HT1080 (cell line): ENCODE results near the gene LYSMD3. TPM values are rescaled to one million over a fixed set of nuclear protein-coding genes. Genes with fewer than 3 reads are reported as not detected.
A peak's percentile ranks its signal among the peaks of the same experiment; 100 is the strongest.

Source experiments
- DNase-seq: peaks from one replicate; pipeline ENCODE4 v3.0.0-alpha.2; 2015; ENCODE audit warnings: low read depth
- total RNA-seq: library from RNA; depleted of rRNA; stranded (reverse); fragments of >200 nt; shearing (Covaris generic); gene quantifications from 2 replicates; pipeline ENCODE4 v1.2.3, GENCODE V29; 2014

Gene LYSMD3
- total RNA-seq, 1 experiment from 2014 or later, result 12.1 TPM

DNA sequence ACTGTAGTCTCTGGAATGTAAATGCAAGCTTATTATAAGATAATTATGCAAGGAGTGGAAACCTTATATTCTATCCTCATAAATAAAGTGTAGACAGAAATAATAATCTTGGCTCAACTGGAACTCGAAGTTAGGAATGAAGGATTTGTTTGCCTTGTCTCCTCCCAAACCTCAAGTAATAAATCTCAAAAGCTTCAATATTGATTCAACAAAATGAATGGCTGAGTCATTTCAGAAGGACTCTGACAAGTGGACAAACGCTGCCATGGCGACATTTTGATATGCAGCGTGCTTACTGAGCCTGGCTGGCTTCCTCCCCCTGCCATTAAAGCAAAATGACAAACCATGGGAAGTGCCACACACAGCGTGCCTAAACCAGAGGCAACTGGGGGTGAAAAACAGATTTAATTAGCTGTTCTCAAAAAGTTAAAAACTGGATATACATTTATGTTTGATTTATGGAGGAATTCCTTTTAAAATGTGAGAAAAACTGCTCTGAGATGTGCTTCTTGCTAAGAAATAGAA is 18.7 kb upstream of the LYSMD3 start:
- DNase-seq, result peak; percentile 54

DNA sequence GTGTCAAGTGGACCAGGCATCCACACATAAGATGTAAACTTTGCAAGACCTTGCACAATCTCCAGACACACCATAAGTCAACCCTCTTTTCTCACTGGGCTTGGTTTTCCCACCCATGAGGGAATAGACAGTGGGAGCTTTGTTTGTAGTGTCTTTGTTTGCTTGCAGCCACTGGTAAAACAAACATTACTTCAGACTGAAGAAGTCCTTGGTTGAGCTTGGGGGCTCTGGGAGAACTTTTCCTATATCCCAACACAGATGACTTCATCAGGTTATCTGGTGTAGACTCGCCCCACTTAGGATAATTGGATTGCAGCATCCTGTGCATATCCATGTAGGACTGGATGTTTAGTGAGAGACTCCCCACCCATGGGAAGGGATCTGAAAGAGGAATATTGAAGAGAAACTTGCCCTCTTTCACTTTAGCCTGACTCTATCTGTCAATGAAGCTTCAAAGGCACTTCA is 17.7 kb upstream of the LYSMD3 start:
- no peak for DNase-seq

DNA sequence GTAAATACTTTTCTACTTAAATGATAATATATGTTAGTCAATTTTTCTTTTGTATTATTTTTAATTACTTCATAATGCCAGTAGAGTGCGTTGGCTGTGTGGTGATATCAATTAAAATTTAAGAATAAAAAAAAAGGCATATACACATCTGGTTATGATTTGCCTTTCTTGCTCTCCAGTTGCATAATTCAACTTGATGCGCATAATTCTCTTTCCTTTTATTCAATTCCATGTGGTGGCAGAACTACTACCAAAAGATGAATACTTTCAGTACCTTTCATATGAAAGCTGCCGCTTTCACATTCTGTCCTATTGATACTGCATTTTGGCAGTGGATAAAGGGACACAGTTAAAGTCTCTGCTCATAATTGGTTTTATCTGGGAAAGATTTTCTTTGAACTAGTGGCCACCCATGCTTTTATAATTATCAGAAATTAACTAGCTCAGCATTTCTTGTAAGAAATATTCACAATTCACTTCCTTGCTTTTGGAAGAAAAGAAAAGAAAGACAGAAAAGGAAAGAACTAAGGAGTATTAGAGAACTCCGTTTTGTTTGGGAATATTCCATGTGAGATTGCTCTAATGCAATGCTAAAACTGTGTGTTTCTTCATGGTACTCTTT is 16.9 kb upstream of the LYSMD3 start:
- DNase-seq, result no peak

DNA sequence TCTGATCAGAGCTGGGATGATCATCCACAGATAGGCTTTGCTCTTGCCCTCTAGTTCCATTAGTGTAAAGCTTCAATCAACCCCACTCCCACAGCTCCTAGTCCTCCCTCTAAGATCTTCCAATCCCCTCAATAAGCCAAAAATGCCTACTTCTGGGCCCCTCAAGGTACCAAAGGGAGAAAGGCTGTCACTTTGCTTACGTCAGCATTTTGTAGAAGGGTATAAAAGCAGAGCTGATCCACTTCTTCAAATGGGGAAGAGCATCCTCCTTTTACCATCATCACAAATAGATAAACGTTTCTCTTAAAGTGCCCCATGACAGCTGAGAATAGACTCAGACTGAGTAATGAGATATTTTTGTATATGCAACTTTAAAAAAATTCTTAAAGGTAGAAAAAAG is 16.1 kb upstream of the LYSMD3 start:
- no peak for DNase-seq

DNA sequence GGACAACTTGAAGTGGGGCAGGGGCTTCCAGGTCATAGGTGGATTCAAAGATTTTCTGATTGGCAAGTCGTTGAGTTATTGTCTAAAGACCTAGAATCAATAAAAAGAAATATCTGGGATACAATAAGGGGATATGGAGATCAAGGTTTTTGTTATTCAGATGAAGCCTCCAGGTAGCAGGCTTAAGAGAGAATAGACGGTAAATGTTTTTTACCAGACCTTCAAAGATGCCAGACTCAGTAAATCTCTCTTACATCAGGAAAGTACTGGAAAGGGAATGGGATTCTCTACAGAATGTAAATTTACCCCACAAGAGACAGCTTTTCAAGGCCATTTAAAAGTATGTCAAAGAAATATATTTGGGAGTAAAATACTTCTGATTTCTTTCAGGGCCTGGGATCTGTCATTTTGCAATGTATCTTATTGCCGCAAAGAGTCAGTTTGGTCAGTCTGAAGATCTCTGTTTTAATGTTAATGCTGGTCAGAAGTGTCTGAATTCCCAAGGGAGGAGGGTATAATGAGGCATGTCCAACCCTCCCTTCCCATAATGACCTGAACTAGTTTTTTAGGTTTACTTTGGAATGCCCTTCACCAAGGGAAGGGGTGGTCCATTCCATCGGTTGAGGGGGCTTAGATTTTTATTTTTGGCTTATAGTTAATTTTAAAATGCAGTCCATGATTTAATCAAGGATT is 13.6 kb upstream of the LYSMD3 start:
- DNase-seq, result no peak

DNA sequence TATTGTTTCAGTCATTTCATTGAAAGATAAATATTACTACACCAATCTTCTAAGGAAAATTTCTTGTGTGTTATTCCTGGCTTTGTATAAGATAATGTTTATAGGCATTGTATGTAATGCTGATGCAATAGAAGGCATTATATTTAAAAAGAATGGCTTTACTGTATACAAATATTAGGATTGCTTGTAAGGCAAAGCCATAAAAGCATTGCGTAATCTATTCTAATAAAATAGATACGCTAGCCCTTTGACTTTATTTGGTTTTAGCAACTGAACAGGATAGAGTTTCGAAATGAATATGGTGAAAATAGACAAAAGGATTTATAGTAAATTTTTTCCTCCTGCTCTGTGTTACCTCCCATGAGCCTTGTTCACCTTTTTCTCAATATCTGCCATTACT is 5.5 kb upstream of the LYSMD3 start:
- DNase-seq, result no peak

DNA sequence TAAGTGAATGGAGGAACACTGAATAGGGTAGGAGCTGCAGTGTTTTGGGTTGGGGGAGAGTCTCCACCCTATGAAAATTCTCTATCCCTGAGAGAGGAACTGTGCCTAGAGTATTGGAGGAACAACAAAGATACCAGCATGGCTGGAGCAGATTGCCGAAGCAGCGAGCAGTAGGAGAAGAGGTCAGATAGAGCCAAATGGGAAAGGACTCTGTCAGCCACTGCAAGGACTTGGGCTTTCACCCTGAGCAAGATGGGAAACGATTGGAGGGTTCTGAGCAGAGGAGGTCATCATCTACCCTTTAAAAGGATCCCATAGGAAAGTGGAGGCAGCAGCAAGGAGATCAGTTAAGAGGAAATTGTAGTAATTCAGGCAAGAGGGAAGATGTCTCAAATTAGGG is 4.4 kb upstream of the LYSMD3 start:
- DNase-seq, result no peak

DNA sequence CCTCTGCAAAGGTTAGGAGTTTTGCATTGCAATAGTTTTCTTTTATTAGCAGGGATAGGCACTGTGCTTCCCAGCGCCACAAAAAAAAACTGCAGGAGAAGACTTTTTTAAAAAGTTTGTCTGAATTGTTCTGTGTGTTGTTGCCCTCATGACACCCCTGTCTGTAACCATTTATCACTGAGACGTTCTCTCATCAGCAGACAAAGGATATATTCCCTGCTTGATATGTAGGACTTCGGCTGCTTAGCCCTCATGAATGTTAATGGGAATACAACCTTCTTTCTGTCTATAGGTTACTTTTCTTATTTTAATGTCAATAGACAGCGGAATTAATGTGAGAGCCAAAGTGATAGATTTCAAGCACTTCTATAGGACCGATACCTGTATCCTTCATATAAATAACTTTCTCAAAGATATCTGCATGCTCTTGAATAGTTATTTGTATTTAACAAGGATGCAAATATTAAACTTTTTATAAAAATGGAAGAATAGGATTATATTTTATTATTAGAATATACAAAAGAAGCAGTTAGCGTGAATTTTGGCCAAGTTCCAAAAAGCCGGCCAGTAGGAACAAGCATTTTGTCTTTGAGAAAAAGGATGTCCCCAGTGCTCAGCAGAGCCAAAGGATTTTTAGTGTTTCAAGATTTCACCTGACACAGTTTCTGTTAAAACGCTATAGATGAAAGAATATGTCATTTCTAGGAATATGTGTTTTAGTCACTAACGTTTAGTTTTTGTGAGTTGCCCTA is 1.5 kb upstream of the LYSMD3 start:
- no peak for DNase-seq

DNA sequence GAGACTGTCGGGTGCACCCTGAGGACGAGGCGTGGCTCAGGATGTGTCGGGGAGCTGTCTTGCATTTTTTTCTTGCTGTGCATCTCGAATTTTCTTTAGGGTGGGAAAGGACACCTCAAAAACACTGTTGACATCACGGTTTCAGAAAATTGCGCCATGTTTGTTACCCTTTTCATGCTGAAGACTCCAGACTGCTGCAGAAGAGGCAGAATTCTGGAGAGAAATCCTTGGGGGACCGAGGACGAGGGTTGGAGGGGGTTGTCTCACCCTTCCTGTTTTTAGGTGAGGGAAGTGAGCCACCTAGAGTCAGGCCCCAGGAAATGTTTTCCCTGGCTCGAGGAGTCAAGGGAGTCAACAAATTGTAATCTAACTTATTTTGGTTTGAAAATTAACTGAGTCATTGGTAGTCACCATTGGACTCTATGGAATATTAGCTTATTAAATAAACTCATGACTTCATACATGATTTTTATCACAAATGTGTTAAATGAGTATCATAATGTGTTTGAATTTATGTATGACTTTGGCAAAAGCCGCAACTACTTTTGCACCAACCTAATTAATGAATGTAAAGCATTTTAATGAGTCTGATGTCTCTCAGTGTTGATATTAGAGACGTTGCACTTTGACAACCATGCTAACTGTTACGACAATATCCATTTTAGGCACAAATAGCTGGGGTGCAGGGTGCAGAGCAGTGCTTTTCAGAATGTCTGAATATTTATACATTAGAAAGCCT is 724 bp upstream of the LYSMD3 start:
- peak; percentile 70 for DNase-seq

DNA sequence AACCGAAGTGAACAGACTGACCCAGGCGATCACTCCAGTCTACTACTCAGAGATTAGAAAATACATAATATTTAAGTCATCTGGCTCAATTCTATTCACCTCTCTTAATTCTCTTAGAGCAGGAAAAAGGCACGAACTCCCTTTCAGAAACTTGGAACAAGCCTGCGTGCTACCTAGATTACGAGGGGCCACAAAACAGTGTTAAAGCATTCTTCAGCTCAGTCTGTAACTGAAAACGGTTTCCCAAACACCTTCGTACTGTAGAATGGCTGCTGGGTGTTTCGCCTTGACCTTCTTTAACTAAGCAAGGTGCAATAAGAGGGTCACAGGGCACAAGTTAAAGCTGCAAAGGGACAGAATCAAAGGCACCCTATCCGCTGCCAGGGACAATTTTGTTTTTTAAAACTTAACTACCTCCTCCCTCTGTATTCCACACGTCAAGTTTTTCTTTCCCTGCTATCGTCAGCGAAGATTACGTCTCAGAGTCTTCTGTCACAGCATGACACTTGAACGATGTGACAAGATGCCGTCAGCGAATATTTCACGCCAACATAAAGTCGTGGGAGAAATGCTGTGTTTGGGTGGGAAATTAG is 687 bp downstream of the LYSMD3 start:
- DNase-seq, result no peak

DNA sequence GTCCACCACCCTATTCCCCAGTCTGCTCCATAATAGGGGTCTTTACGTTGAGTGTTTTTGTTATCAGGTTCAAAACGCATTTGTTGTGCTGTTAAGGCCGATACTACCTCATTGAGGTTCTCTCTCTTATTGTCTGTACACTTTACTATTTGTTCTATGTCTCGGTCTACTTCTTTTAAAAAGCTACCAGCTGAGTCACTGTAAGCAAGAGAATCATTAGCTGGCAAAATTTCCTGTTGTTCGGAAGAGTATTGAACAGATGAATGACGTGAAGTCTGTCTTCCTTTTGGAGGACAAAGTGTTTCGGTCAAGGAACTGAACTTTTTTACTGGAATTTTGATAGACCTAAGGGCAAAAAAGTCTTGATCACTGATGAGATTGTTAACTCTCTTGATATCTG is 10.3 kb downstream of the LYSMD3 start:
- DNase-seq, result no peak

DNA sequence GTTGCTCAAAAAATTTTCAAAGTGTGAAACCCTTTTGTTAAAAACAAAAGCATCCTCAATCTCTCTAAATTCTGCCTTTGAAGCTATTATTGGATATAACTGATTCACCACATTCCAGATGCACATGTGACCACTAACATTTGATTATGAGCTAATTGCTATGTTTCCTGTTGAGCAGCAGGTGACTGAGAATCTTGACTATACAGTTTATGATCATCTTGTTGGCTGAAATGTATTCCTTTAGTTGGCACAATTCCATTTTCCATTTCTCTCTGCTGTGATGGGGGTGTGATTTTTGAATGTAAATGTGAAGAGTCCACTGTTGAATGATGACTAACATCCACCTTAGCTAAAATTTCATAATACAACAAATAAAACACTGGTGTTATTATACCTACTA is 10.7 kb downstream of the LYSMD3 start:
- peak; percentile 72 for DNase-seq

DNA sequence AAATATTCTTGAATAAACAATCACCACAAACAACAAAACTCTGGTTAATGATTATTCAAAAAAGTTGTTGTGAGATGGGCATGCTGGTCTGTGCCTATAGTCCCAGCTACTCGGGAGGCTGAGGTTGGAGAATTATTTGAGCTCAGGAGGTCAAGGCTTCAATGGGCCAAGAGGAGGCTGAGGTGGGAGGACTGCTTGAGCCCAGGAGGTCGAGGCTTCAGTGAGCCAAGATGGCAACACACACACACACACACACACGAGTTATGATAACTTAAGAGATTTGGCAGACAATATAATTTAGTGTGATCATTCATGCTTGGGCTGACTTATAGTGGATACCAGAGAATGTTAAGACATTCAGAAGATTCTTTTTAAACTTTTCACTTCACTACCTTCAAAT is 14.9 kb downstream of the LYSMD3 start:
- no peak for DNase-seq

DNA sequence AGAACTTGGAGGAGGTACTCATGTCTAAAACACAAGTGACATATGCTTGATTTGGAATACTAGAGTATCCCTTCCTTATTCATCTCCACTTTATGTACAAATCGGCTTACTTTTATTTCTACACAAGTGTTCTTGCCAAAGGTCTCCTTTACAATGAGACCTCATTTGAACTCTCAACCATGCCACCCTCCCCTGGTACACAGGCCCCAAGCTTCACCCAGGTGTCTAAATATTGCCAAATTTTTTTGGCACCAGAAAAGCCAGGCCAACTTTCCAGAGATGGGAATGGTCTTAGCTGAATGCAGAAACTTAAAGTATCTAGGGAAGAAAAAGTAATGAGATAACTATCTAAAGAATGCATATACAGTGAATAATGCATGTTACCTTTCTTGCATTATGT is 18.9 kb downstream of the LYSMD3 start:
- DNase-seq, result no peak

DNA sequence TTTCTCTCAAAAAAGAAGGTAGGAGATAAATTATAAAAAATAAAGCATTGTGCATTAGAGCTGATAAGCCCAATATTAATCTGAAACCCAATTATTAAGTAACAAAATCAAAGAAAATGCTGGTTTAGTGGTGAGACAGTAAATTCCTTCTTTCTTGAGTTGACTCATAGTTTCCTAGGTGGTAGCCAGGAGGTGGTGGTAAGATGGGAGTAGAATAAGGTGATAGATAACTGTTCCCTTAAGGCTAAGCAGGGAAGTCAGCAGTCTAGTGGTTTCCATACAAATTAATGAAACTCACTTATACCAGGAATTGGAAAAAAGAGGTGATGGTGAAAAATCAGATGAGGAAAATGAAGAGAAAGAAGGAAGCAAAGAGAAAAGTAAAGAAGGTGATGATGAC is 23.2 kb downstream of the LYSMD3 start:
- no peak for DNase-seq

DNA sequence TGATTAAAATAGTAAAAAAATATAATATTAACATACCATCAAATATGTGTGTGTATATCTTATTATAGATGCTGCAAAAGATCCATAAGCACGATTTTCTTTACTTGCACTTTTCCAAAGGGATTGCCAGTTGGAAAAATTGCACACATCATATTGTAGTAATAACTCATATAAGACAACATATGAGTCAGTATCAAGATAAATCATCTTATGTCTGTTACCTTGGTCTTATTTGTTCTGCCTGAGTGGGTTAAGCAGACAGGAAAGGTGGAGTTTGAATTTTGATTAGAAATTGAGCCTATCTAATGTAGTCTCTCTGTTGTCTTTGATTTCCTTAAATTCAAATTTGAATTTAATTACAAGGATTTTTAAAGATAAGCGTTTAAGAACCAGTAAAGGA is 24.6 kb downstream of the LYSMD3 start:
- no peak for DNase-seq

DNA sequence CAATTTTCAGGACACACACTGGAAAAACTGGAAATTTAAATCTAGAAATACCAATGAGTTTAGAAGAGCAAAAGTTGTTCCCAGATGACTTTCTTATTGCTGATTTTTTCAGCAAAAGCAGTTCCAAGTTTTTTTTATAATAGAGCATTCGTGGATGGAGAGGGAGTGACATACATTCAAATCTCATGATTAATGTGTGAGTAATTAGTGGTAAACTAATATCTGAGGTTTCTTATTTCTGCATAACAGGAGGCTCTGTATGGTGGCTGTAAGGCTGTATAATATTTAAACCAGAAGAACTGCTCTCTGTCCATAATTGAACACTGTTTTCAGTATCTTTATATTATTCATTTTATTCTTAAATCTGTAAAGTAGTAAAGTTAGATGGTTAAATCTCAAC is 25.8 kb downstream of the LYSMD3 start:
- no peak for DNase-seq

DNA sequence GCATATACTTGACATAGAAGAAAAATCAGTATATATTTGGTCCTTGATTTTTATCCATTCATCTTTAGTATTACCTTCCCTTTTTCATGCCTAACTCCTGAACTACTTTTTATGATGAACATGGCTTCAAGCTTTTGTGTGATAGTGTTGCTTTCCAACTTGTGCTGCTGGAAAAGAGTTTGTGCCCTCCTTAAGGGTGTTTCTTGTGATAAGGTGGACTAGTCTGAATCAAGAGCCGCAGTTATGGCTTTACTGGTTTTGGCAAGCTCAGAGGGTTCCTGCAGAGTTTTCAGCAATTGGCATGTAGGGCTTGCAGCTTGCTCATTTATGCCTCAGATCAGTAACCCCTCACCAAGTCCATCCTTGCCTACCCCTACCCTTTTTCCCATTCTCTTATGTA is 34.2 kb downstream of the LYSMD3 start:
- no peak for DNase-seq

DNA sequence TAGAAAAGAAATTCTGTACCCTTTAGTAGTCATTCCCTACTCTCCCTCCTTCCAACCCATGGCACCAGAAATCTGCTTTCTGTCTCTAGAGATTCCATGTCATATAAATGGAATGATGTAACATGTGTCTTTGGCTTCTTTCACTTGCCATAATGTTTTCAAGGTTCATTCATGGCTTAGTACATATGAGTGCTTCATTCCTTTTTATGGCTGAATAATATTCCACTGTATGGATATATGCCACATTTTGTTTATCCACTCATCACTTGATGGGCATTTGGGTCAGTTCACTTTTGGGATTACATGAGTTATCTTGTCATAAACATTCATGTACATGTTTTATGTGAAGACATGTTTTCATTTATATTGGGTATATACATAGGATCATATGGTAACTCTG is 35.3 kb downstream of the LYSMD3 start:
- no peak for DNase-seq

DNA sequence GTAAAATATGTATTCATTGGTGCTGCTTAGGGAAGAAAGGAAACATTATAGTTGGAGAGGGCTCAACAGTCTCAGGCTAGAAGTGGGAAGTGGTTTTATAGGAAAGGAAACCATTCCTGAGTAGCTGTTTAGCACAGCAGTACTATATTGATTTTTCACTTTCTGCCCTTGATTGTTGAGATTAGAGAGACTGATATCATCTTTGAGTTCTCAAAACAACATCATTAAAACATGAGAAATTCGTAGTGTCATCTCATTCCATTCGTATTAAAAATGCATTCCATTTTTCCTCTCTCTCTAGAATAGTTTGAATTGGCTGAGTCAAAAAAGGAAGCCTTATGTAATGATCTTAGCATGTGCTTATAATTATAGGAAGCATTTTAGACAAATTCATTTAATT is 40.6 kb downstream of the LYSMD3 start:
- DNase-seq, result no peak

DNA sequence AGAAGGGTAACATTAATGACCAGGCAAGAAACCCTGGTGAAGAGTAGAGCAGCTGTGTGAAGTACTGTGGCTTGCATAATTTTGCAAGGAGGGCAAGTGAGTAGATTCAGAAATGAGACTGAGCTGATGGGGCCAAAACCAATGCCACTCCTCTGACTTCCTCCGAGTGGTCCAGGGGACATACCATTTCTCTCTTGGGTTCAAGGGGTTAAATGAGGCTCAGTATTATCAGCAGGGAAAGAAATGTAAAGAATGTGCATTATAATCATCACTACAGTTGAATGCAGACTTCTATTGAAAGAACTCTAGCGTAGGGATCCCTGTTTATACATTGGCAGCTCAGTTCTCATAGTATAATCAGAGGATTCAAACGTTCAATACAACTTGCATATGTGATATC is 44.8 kb downstream of the LYSMD3 start:
- DNase-seq, result no peak
